Activated CD4-positive, alpha-beta T cell treated with anti-CD3 and anti-CD28 coated beads, Interleukin-2, amount 50 U/mL, for 24 hours (primary cell): ENCODE measurements around the gene GNRH2.
"Not testable (repeated sequence)": the region's sequence is repeated elsewhere in the genome, so short reads cannot be mapped to it uniquely, and the experiment has no call there.

Source experiments
- DNase-seq, 2 donors: peaks; one replicate each; pipeline ENCODE4 v3.0.0-alpha.2; 2020; ENCODE audit warnings: low read depth in 1 of 2, low spot score in 1 of 2

GNRH2 gene

GRCh38 chr20:3072530-3073250 is 29.3 kb downstream of the GNRH2 start:
- no peak for DNase-seq

- not testable (repeated sequence) for DNase-seq
These were observed 29.8 kb downstream of the GNRH2 start for GRCh38 chr20:3073251-3073643.

DNA sequence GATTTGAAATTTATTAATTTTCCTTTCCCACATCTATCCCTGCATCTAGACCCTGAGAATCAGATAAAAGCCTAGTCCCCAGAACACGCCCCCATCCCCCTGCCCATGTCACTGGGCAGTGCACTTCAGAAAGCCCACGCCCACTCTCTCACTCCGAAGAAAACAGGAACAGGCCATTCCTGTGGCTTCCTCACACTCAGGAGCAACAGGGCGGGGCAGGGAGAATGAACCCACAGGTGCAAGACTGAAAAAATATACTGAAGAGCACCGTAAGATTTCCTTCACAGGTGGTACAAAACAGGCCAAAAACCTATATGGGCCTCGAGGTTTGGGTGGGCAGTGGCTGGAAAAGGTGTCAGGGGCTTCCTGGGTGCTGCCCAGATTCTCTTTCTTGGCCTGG is 31.4 kb downstream of the GNRH2 start:
- no peak for DNase-seq

DNA sequence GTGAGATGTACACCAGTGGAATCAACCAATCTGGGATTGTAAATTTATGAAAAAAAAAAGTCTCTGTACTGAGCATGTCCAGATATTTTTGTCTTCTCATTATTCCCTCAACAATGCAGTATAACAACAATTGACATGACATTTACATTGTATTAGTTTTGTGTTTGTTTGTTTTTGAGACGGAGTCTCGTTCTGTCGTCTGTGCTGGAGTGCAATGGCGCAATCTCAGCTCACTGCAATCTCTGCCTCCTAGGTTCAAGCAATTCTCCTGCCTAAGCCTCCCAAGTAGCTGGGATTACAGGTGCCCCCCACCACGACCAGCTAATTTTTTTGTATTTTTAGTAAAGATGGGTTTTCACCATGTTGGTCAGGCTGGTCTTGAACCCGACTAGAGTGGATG is 31.9 kb downstream of the GNRH2 start:
- DNase-seq, result not testable (repeated sequence)

DNA sequence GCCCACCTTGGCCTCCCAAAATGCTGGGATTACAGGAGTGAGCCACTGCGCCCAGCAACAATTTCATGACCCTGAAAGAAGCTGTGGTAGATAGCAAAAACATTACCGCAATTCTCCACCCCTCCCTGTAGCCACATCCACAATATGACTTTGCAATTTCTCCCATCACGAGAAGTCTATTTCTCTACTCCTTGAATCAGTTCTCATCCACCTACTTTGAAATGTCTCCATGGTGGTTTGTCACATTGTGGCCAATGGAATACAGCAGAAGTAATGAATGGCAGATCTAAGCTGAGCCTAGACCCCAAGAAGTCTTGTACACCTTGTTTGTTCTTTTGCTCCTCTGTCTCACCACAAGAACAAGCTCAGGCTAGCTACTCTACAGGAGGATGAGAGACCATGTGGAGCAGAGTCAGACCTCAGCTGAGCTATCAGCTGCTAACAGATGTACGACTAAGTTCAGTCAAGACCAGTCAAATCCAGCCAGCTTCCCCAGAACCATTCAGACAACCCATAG is 34.3 kb downstream of the GNRH2 start:
- no peak for DNase-seq

DNA sequence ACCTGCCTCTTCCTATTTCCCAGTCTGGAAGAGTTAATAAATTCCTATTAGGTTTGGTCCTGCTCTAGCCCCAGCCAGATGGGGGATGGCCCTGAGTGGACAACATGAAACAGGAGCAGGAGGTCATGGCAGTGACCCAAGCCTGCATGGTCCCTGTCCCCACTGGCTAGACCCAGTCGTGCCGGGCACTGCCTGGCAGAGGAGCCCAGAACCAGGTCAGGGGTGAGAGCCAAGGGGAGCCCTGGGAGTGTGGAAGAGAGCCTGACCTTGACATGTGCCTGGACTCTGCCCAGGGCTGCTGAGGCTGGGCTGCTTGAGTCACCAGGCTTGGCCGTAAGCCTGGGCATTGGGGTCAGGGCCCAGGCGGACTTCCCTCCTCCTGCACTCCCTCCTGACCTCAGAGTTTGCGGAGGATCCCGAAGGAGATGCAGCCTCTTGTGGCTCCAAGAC is 37.5 kb downstream of the GNRH2 start:
- no peak for DNase-seq

- DNase-seq, result no peak
These were observed 38.2 kb downstream of the GNRH2 start for GRCh38 chr20:3081641-3082040.

DNA sequence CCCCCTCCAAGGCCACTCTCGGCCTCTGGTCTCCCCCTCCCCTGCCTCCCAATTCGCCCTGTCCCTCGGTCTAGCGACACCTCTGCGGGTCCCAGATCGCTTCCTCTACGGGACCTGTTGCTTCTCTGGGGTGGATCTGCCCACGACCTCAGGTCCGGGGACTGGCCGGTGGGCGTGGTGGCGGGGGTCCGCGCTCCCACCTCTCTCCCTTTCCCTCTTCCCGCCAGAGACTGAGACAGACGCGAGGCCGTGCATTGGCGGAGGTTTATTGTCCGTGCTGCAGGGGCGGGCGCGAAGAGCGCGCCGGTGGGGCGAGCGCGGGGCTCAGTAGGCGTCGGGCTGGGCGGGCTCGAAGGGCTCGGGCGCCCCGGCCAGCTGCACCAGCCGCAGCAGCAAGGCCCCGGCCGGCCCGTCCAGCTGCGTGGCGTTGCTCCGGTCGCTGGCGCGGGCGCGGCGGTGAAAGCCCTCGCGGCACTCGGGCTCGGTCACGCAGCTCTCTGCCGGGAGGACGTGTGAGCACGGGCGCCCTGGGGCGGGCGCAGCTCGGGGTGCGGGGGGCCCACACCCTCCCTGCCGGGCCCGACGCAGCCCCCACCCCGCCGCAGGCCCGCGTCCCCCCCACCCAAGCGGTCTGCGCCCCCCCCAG is 39.0 kb downstream of the GNRH2 start:
- DNase-seq, result no peak

GRCh38 chr20:3082955-3083952 is 39.8 kb downstream of the GNRH2 start:
- no peak for DNase-seq

GRCh38 chr20:3084283-3084985 is 41.0 kb downstream of the GNRH2 start, which contains the start of gene AVP:
Gene AVP, minus strand, starts transcription at chr20:3084724. Its CDS starts 50 bp downstream, at chr20:3084674.
- DNase-seq, result no peak

- no peak for DNase-seq
These were observed 41.6 kb downstream of the GNRH2 start for GRCh38 chr20:3084986-3085360.

GRCh38 chr20:3085571-3086072 is 42.2 kb downstream of the GNRH2 start:
- no peak for DNase-seq

DNA sequence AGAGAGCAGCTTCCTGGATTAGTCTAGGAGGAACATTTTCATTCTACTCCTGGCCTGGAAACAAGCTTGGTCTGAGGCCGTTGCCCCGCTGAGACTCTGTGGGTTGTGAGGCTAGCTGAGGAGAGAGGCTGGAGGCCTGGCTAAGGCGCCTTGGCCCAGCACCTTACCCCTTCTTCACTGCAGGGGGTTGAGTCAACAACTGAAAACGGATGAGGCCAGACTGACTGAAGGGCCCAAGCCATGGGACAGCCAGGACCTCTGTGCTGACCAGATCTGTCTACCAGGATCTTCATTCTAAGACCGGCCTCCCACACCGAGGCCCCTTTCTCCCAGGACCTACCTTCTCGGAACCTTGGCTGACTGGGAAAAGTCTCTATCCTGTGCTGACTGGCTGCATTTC is 44.6 kb downstream of the GNRH2 start:
- no peak for DNase-seq

GRCh38 chr20:3090565-3090964 is 47.1 kb downstream of the GNRH2 start:
- no peak for DNase-seq

GRCh38 chr20:3092611-3093379 is 49.4 kb downstream of the GNRH2 start:
- no peak for DNase-seq

GRCh38 chr20:3093861-3094361 is 50.5 kb downstream of the GNRH2 start:
- DNase-seq, result no peak

GRCh38 chr20:3094848-3095629 is 51.6 kb downstream of the GNRH2 start:
- DNase-seq, result no peak
